Measurements from ENCODE around the gene TSC22D1. TPM values are rescaled to one million over a fixed set of nuclear protein-coding genes. Genes with fewer than 3 reads are reported as not detected.
A peak's percentile ranks its signal among the peaks of the same experiment; 100 is the strongest.

Gene TSC22D1
- polyA plus RNA-seq (86.6 to 177 TPM (median 97.2 TPM) in 3 replicates), polyA minus RNA-seq (35.3 to 148 TPM (median 80.7 TPM) in 3 replicates)
- 63.6 TPM for polyA plus RNA-seq (2011; ENCODE audit: low read depth)
- polyA plus RNA-seq (2011; cell fraction: cytosol; rRNA removed): 75.4 and 100 TPM in 2 replicates
- polyA plus RNA-seq (2011; cell fraction: nucleus; rRNA removed): 250 and 315 TPM in 2 replicates
- 58.9 TPM in 2 replicates for polyA plus RNA-seq (2012; ENCODE audit: low replicate concordance)
- polyA minus RNA-seq (2011; cell fraction: cytosol; rRNA and poly(A)+ RNA removed): 61.0 TPM
- 154 and 239 TPM in 2 replicates for polyA minus RNA-seq (2011; cell fraction: nucleus; rRNA and poly(A)+ RNA removed)

DNA sequence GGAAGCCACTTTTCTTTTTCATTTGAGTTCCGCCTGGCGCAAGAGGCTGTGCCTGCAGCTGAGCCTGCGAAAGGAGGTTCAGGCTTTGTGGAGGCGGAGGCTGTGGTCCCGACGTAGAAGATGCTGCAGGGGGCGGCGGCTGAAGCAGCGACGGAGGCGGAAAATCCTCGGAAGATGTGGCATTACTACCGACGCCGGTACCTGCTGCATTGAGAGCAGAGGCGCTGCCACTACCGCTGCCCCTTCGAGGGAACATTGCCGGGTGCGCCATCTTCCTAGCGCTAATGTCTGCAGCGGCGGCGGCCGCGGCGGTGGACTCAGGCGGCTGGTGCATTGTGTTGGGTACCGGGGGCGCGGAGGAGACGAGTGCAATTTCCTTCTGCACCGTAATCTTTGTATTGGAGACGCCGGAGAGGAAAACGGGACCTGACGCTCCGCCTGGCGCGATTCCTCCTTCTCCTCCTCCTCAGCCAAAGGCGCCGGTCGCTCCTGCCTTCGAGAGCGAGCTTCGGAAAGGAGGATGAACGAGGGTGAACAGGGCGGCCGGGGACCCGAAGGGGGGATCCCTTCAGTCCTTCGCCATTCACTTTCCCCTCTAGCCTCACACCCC is at the start of gene TSC22D1:
TSC22D1 (minus strand) TSS at position 590 of the 610 bp plus-strand sequence; CDS start at position 334, 256 bp downstream.
- Histone ChIP-seq H2AFZ (ENCODE audit: control insufficient read depth, low read length) (peak within 1 kb of the TSS; percentile 70), H3K4me3 (ENCODE audit: control insufficient read depth in 2 of 3, extremely low read depth in 1 of 3, insufficient read depth in 2 of 3, low read depth in 1 of 3, low read length in 3 of 3) (peak within 1 kb of the TSS; percentile 85 to 89 (median 86)), H3K27me3 (ENCODE audit: control insufficient read depth, extremely low read depth, insufficient read depth, low read length) (no peaks in the 10 kb centered on the region), H3K79me2 (ENCODE audit: control insufficient read depth, insufficient read depth, low read length) (peaks cover 41% of the 10 kb centered on the region), H3K9me1 (ENCODE audit: control insufficient read depth, extremely low read depth, insufficient read depth, low read length) (peaks cover 3% of the 10 kb centered on the region), H3K27ac (ENCODE audit: control insufficient read depth, insufficient read depth, low read length) (peak within 1 kb of the TSS; percentile 72), H3K9ac (ENCODE audit: control insufficient read depth, extremely low read depth, insufficient read depth, low read length) (peak within 1 kb of the TSS; percentile 91), H3K36me3 (ENCODE audit: control insufficient read depth in 2 of 2, extremely low read depth in 1 of 2, insufficient read depth in 2 of 2, low read length in 2 of 2) (peaks cover 1 to 14% of the 10 kb centered on the region in 2 experiments), H3K4me2 (ENCODE audit: control insufficient read depth, extremely low read depth, insufficient read depth, low read depth, low read length) (peak within 1 kb of the TSS; percentile 72), H3K4me1 (ENCODE audit: control insufficient read depth, extremely low read depth, insufficient read depth, low read length) (peaks cover 44% of the 10 kb centered on the region), H3K9me3 (ENCODE audit: control insufficient read depth, low read depth, low read length) (no peaks in the 10 kb centered on the region), H4K20me1 (ENCODE audit: control insufficient read depth, extremely low read depth, insufficient read depth, low read length) (peaks cover 2% of the 10 kb centered on the region)
- dilution Hi-C loops (cut with MboI; ENCODE audit: extremely low pct_ligation_motif_present, low sequenced_read_pairs): no loop called here
- DNase-seq (ENCODE audit: low read depth, low spot score) (no peak), FAIRE-seq (no peak)
- no peak for TF ChIP-seq EZH2 (IDR thresholded peaks at IDR 0.05; ENCODE audit: low read length)
- TF ChIP-seq, protein P1, sequence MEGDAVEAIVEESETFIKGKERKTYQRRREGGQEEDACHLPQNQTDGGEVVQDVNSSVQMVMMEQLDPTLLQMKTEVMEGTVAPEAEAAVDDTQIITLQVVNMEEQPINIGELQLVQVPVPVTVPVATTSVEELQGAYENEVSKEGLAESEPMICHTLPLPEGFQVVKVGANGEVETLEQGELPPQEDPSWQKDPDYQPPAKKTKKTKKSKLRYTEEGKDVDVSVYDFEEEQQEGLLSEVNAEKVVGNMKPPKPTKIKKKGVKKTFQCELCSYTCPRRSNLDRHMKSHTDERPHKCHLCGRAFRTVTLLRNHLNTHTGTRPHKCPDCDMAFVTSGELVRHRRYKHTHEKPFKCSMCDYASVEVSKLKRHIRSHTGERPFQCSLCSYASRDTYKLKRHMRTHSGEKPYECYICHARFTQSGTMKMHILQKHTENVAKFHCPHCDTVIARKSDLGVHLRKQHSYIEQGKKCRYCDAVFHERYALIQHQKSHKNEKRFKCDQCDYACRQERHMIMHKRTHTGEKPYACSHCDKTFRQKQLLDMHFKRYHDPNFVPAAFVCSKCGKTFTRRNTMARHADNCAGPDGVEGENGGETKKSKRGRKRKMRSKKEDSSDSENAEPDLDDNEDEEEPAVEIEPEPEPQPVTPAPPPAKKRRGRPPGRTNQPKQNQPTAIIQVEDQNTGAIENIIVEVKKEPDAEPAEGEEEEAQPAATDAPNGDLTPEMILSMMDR (optimal IDR thresholded peaks at IDR 0.05 in 1 of 3, IDR thresholded peaks at IDR 0.05 in 1 of 3, conservative IDR thresholded peaks at IDR 0.05 in 1 of 3; ENCODE audit: extremely low read depth in 1 of 3, insufficient read depth in 2 of 3, low read length in 3 of 3): no peak

DNA sequence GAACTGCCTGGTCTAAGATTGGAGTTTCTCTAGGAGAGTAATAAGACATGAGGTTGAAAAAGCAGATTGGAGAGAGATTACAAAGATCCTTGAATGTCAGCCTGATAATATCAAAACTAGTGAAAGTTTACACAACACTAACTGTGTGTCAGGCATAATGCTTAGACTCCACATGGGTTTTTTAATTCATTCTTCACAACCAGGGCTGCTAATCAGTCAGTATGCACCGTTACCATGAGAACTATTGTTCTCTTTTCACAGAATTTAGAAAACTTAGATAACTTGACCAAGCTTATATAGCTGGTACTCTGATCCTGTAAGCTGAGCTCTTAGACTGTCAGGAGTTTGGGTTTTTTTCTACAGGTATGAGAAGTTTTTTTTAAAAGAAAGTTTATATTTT is 46.6 kb upstream of the TSC22D1 start:
- Histone ChIP-seq H3K4me3 (ENCODE audit: control insufficient read depth in 2 of 3, extremely low read depth in 1 of 3, insufficient read depth in 2 of 3, low read depth in 1 of 3, low read length in 3 of 3) (no peak overlapping the region), H3K9me3 (ENCODE audit: control insufficient read depth, low read depth, low read length) (no peaks in the 10 kb centered on the region), H3K9ac (ENCODE audit: control insufficient read depth, extremely low read depth, insufficient read depth, low read length) (no peak overlapping the region), H3K27ac (ENCODE audit: control insufficient read depth, insufficient read depth, low read length) (no peak overlapping the region), H3K79me2 (ENCODE audit: control insufficient read depth, insufficient read depth, low read length) (no peaks in the 10 kb centered on the region), H2AFZ (ENCODE audit: control insufficient read depth, low read length) (no peak overlapping the region), H3K36me3 (ENCODE audit: control insufficient read depth in 2 of 2, extremely low read depth in 1 of 2, insufficient read depth in 2 of 2, low read length in 2 of 2) (no peaks in the 10 kb centered on the region), H3K4me2 (ENCODE audit: control insufficient read depth, extremely low read depth, insufficient read depth, low read depth, low read length) (no peak overlapping the region), H3K27me3 (ENCODE audit: control insufficient read depth, extremely low read depth, insufficient read depth, low read length) (no peaks in the 10 kb centered on the region), H3K9me1 (ENCODE audit: control insufficient read depth, extremely low read depth, insufficient read depth, low read length) (no peaks in the 10 kb centered on the region), H3K4me1 (ENCODE audit: control insufficient read depth, extremely low read depth, insufficient read depth, low read length) (no peaks in the 10 kb centered on the region), H4K20me1 (ENCODE audit: control insufficient read depth, extremely low read depth, insufficient read depth, low read length) (no peaks in the 10 kb centered on the region)
- no peak for TF ChIP-seq EZH2 (IDR thresholded peaks at IDR 0.05; ENCODE audit: low read length)
- TF ChIP-seq, protein P1 (optimal IDR thresholded peaks at IDR 0.05 in 1 of 3, IDR thresholded peaks at IDR 0.05 in 1 of 3, conservative IDR thresholded peaks at IDR 0.05 in 1 of 3; ENCODE audit: extremely low read depth in 1 of 3, insufficient read depth in 2 of 3, low read length in 3 of 3): no peak
- dilution Hi-C loops (cut with MboI; ENCODE audit: extremely low pct_ligation_motif_present, low sequenced_read_pairs): no loop called here
- FAIRE-seq (no peak), DNase-seq (ENCODE audit: low read depth, low spot score) (no peak)

All from keratinocyte (primary cell).